ENCODE measurements around the gene EIF2B2. TPM values are rescaled to one million over a fixed set of nuclear protein-coding genes. Genes with fewer than 3 reads are reported as not detected.

EIF2B2 gene
- total RNA-seq, 6 donors from 2014 or later = 22.2 to 40.7 (median 32.5) TPM

DNA sequence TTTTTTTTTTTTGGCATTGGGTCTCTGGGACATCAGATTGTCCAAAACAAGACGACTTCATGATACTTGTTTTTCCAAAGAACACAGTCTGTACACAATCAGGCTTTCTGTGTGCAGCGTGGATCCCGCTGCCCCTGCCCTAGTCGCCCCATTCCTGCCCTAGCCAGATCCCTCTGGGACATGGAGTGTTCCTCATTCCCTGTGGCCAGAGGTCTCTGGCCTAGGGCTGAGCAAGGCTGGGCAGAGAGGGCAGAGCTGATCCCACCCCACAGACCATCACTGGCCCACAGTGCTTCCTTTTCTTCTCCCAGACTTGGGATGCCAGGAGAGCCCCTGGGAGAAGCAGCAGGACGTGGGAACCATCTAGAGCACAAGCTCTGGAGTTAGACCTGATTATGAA, 20.9 kb upstream of the EIF2B2 start:
- no peak for TF ChIP-seq POLR2A (IDR thresholded peaks at IDR 0.05)
- no peak for TF ChIP-seq CTCF (IDR thresholded peaks at IDR 0.05)
- TF ChIP-seq EP300 (IDR thresholded peaks at IDR 0.05) = no peak
- no peak for TF ChIP-seq POLR2AphosphoS5 (IDR thresholded peaks at IDR 0.05)
- no peaks in the 10 kb centered on the region for H3K36me3 ChIP-seq
- H3K27me3 ChIP-seq = no peaks in the 10 kb centered on the region
- peaks cover 0 to 10% (median 6%) of the 10 kb centered on the region in 4 donors for H3K4me1 ChIP-seq
- H3K4me3 ChIP-seq = no peak overlapping the region
- WGBS, 2 donors = 82 to 86% methylated on average over 5 of the region's 5 CpGs
- no peak for DNase-seq
- H3K27ac ChIP-seq = no peak overlapping the region
- ATAC-seq (ENCODE audit: low FRiP score in 2 of 2) = no peak
- H3K9me3 ChIP-seq = no peaks in the 10 kb centered on the region

DNA sequence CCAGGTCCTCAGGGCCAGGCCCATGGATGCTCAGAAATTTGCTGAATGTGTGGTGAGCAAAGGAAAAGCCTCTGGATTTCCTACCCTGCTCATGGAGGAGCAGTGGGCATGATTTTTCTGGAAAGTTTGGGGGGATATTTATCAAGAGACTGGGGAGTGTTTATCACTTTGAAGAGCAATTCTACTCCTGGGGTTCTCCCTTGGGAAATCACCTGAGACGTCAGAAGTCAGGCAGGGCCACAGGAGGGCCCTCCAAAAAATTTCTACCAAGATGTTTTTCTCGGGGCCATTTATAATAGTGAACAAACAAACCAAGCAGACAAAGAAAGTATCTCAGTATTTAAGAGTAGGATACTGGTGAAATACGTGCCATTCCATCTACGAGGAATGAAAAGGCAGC, 20.1 kb upstream of the EIF2B2 start:
- Histone ChIP-seq H3K27me3 (no peaks in the 10 kb centered on the region), H3K4me3 (no peak overlapping the region), H3K27ac (no peak overlapping the region), H3K36me3 (no peaks in the 10 kb centered on the region), H3K9me3 (no peaks in the 10 kb centered on the region), H3K4me1 (peaks cover 0 to 10% (median 6%) of the 10 kb centered on the region in 4 donors)
- ATAC-seq (ENCODE audit: low FRiP score in 2 of 2) (no peak), DNase-seq (no peak)
- 75 to 94% methylated on average over 4 of the region's 4 CpGs for WGBS, 2 donors
- TF ChIP-seq EP300 (IDR thresholded peaks at IDR 0.05) = no peak

- TF ChIP-seq POLR2AphosphoS5 (IDR thresholded peaks at IDR 0.05) (no peak), EP300 (IDR thresholded peaks at IDR 0.05) (no peak), CTCF (IDR thresholded peaks at IDR 0.05) (no peak), POLR2A (IDR thresholded peaks at IDR 0.05) (no peak)
- no peaks in the 10 kb centered on the region for H3K9me3 ChIP-seq
- H3K27me3 ChIP-seq = no peaks in the 10 kb centered on the region
- DNase-seq = no peak
- no peak overlapping the region for H3K27ac ChIP-seq
- ATAC-seq (ENCODE audit: low FRiP score in 2 of 2) = no peak
- no peak overlapping the region for H3K4me3 ChIP-seq
- 84 to 85% methylated on average over 1 of the region's 1 CpG for WGBS, 2 donors
- H3K36me3 ChIP-seq = no peaks in the 10 kb centered on the region
- H3K4me1 ChIP-seq = peaks cover 0 to 10% (median 6%) of the 10 kb centered on the region in 4 donors
These were observed 19.4 kb upstream of the EIF2B2 start for GRCh38 chr14:74983343-74983742.

GRCh38 chr14:74984236-74985027, 18.3 kb upstream of the EIF2B2 start:
- no peaks in the 10 kb centered on the region for H3K27me3 ChIP-seq
- DNase-seq = no peak
- peaks cover 0 to 10% (median 6%) of the 10 kb centered on the region in 4 donors for H3K4me1 ChIP-seq
- H3K27ac ChIP-seq = no peak overlapping the region
- H3K9me3 ChIP-seq = no peaks in the 10 kb centered on the region
- TF ChIP-seq POLR2AphosphoS5 (IDR thresholded peaks at IDR 0.05) = no peak
- TF ChIP-seq EP300 (IDR thresholded peaks at IDR 0.05) = no peak
- TF ChIP-seq POLR2A (IDR thresholded peaks at IDR 0.05) = no peak
- TF ChIP-seq CTCF (IDR thresholded peaks at IDR 0.05) = no peak
- WGBS, 2 donors = 76 to 85% methylated on average over 15 to 16 of the region's 16 CpGs
- ATAC-seq (ENCODE audit: low FRiP score in 2 of 2) = no peak
- H3K36me3 ChIP-seq = no peaks in the 10 kb centered on the region
- no peak overlapping the region for H3K4me3 ChIP-seq

GRCh38 chr14:74985028-74985310, 17.8 kb upstream of the EIF2B2 start:
- Histone ChIP-seq H3K36me3 (no peaks in the 10 kb centered on the region), H3K27me3 (no peaks in the 10 kb centered on the region), H3K4me3 (no peak overlapping the region), H3K27ac (no peak overlapping the region), H3K4me1 (peaks cover 0 to 10% (median 6%) of the 10 kb centered on the region in 4 donors), H3K9me3 (no peaks in the 10 kb centered on the region)
- TF ChIP-seq POLR2A (IDR thresholded peaks at IDR 0.05) (no peak), CTCF (IDR thresholded peaks at IDR 0.05) (no peak), EP300 (IDR thresholded peaks at IDR 0.05) (no peak), POLR2AphosphoS5 (IDR thresholded peaks at IDR 0.05) (no peak)
- ATAC-seq (ENCODE audit: low FRiP score in 2 of 2) (no peak), DNase-seq (no peak)
- 75 to 85% methylated on average over 10 of the region's 10 CpGs for WGBS, 2 donors
